DOHH2 (cell line): ENCODE results near the gene CELSR3.

Source experiments
- H3F3A ChIP-seq: fragments of 200-600 bp; sonication (generic), shearing (Covaris generic); 2 replicates; pipeline ENCODE4 v1.6.0; 2016; ENCODE audit warnings: antibody characterized with exemption, mild to moderate bottlenecking; ENCODE audit not compliant: control insufficient read depth, insufficient read depth
- H3K27ac ChIP-seq: fragments of 200-600 bp; sonication (generic); 2 replicates; pipeline ENCODE4 v1.5.1; 2014; ENCODE audit warnings: low read depth, mild to moderate bottlenecking, low read length, moderate library complexity
- H3K27me3 ChIP-seq: fragments of 200-600 bp; sonication (generic); 2 replicates; pipeline ENCODE4 v1.6.1; 2014; ENCODE audit warnings: mild to moderate bottlenecking, low read length, mixed read lengths; ENCODE audit not compliant: control insufficient read depth
- H3K36me3 ChIP-seq: fragments of 200-600 bp; sonication (generic); 2 replicates; pipeline ENCODE4 v1.6.1; 2014; ENCODE audit warnings: mild to moderate bottlenecking, low read length, moderate library complexity, mixed read lengths; ENCODE audit not compliant: control insufficient read depth
- H3K4me1 ChIP-seq: fragments of 200-600 bp; sonication (generic); 2 replicates; pipeline ENCODE4 v1.6.1; 2014; ENCODE audit warnings: mild to moderate bottlenecking, low read length, mixed read lengths; ENCODE audit not compliant: control insufficient read depth
- H3K4me2 ChIP-seq: fragments of 200-600 bp; sonication (generic); 2 replicates; pipeline ENCODE4 v1.6.0; 2014; ENCODE audit warnings: mild to moderate bottlenecking, low read length, moderate library complexity
- H3K4me3 ChIP-seq: fragments of 200-600 bp; sonication (generic); 2 replicates; pipeline ENCODE4 v1.5.1; 2014; ENCODE audit warnings: mild to moderate bottlenecking, low read length, mixed read lengths
- H3K79me2 ChIP-seq: fragments of 200-600 bp; sonication (generic); 2 replicates; pipeline ENCODE4 v1.6.1; 2014; ENCODE audit warnings: mild to moderate bottlenecking, low read length, mixed read lengths; ENCODE audit not compliant: control insufficient read depth
- H3K9me2 ChIP-seq: fragments of 200-600 bp; sonication (generic); replicated peaks from 2 replicates; pipeline ENCODE4 v1.6.1; 2014; ENCODE audit warnings: mild to moderate bottlenecking, low read length, mixed read lengths; ENCODE audit not compliant: control insufficient read depth
- H3K9me3 ChIP-seq: fragments of 200-600 bp; sonication (generic); 2 replicates; pipeline ENCODE4 v1.6.1; 2014; ENCODE audit warnings: antibody characterized with exemption, low read length, mixed read lengths; ENCODE audit not compliant: control insufficient read depth, insufficient read depth
- H4K20me1 ChIP-seq: fragments of 200-600 bp; sonication (generic); 2 replicates; pipeline ENCODE4 v1.6.0; 2014; ENCODE audit warnings: low read depth, mild to moderate bottlenecking, antibody characterized with exemption, low read length, moderate library complexity; ENCODE audit not compliant: control insufficient read depth, insufficient read depth
- EZH2phosphoT487 ChIP-seq: fragments of 200-600 bp; sonication (generic); IDR thresholded peaks from 2 replicates; pipeline ENCODE4 v1.6.1; 2017; ENCODE audit warnings: borderline replicate concordance, mild to moderate bottlenecking, antibody characterized with exemption, low read length, moderate library complexity, mixed read lengths
- TF ChIP-seq, protein P1 (sequence below): fragments of 200-600 bp; sonication (generic); IDR thresholded peaks from one replicate; pipeline ENCODE4 v1.5.1; 2014; ENCODE audit warnings: antibody characterized with exemption, mild to moderate bottlenecking, low read depth, low read length; ENCODE audit not compliant: poor library complexity, severe bottlenecking

Gene CELSR3

DNA sequence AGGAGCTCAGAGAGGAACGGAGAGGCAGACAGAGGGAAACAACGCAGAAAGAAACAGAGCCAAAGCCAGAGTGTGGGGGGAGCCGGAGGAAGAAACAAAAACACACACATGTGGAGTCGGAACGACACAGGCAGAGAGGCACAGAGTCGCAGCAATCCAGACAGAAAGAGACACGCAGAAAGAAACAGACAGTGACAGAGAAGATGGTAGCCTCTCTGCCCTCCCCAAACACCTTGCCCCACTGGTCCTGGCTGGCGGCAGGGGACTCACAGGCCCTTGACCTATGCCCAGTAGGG is 21.3 kb upstream of the CELSR3 start:
- Histone ChIP-seq H3F3A (peaks cover 9% of the 10 kb centered on the region), H3K4me1 (peaks cover 58% of the 10 kb centered on the region), H3K27me3 (no peaks in the 10 kb centered on the region), H3K9me3 (no peaks in the 10 kb centered on the region), H3K4me3 (peak overlapping the region; percentile 97), H3K27ac (no peak overlapping the region), H3K79me2 (peaks cover 23% of the 10 kb centered on the region), H3K36me3 (peaks cover 63% of the 10 kb centered on the region), H3K4me2 (peak overlapping the region; percentile 90), H4K20me1 (no peaks in the 10 kb centered on the region), H3K9me2 (no peaks in the 10 kb centered on the region)
- TF ChIP-seq EZH2phosphoT487: no peak
- TF ChIP-seq, protein P1, sequence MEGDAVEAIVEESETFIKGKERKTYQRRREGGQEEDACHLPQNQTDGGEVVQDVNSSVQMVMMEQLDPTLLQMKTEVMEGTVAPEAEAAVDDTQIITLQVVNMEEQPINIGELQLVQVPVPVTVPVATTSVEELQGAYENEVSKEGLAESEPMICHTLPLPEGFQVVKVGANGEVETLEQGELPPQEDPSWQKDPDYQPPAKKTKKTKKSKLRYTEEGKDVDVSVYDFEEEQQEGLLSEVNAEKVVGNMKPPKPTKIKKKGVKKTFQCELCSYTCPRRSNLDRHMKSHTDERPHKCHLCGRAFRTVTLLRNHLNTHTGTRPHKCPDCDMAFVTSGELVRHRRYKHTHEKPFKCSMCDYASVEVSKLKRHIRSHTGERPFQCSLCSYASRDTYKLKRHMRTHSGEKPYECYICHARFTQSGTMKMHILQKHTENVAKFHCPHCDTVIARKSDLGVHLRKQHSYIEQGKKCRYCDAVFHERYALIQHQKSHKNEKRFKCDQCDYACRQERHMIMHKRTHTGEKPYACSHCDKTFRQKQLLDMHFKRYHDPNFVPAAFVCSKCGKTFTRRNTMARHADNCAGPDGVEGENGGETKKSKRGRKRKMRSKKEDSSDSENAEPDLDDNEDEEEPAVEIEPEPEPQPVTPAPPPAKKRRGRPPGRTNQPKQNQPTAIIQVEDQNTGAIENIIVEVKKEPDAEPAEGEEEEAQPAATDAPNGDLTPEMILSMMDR: no peak

- peaks cover 63% of the 10 kb centered on the region for H3K36me3 ChIP-seq
- no peak overlapping the region for H3K27ac ChIP-seq
- no peak overlapping the region for H3K4me3 ChIP-seq
These were observed 20.1 kb upstream of the CELSR3 start for GRCh38 chr3:48682786-48683185.

DNA sequence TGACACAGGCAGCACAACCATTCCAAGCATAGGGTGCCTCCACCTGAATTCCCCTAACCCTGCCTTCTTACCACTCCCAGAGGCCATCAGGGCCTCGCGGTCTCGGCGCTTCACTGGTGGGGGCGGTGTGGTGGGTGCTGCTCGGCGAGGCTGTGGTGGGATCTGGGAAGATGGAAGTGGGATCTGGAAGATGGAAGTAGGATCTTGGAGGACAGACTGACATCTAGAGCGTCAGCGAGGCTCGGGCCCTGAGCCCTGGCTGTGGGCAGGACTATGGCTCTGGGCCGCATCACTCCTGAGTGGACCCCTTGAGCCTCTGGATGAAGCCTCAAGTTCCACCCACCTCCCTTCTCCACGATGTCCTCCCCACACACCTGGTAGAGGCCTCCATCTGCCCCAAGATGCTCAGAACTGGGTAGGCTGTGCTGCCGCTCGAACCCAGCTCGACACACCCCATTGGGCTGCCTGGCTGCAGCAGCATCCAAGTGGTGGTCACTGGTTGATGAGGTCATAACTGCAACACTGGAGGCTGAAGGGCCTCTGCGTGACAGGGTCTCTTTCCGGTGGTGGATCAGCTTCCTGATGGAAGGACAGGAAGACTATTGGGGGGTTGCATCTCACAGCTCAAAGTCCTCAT is 19.4 kb upstream of the CELSR3 start:
- peaks cover 5% of the 10 kb centered on the region for H3F3A ChIP-seq
- peaks cover 45% of the 10 kb centered on the region for H3K4me1 ChIP-seq
- no peaks in the 10 kb centered on the region for H3K27me3 ChIP-seq
- H3K79me2 ChIP-seq: peaks cover 23% of the 10 kb centered on the region
- TF ChIP-seq, protein P1: no peak
- no peak for TF ChIP-seq EZH2phosphoT487
- no peak overlapping the region for H3K4me3 ChIP-seq
- no peak overlapping the region for H3K4me2 ChIP-seq
- peaks cover 60% of the 10 kb centered on the region for H3K36me3 ChIP-seq
- no peak overlapping the region for H3K27ac ChIP-seq
- no peaks in the 10 kb centered on the region for H4K20me1 ChIP-seq
- no peaks in the 10 kb centered on the region for H3K9me3 ChIP-seq
- H3K9me2 ChIP-seq: no peaks in the 10 kb centered on the region

More at GRCh38 chr3:48682786-48683185, 20.1 kb upstream of the CELSR3 start:
- Histone ChIP-seq H3K4me2 (no peak overlapping the region), H3K9me2 (no peaks in the 10 kb centered on the region), H4K20me1 (no peaks in the 10 kb centered on the region), H3F3A (peaks cover 9% of the 10 kb centered on the region), H3K4me1 (peaks cover 52% of the 10 kb centered on the region), H3K9me3 (no peaks in the 10 kb centered on the region), H3K79me2 (peaks cover 23% of the 10 kb centered on the region), H3K27me3 (no peaks in the 10 kb centered on the region)
- TF ChIP-seq EZH2phosphoT487: no peak
- TF ChIP-seq, protein P1: no peak

DNA sequence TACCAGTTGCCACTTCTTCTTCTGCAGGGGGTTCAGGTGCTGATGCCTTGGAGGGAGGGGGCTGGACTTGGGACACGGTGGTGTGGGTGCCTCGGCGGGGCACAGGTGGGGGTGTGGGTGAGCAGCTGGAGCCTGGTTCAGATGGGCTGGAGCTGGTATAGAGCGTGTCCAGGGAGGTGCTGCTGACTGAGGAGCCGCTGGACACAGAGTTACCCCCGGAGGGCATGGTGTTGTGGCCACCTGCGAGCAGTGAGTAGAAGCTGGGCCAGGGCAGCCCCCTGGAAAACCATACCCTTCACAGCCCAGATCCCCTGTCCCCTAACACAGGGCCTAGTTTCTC is 18.8 kb upstream of the CELSR3 start:
- no peaks in the 10 kb centered on the region for H4K20me1 ChIP-seq
- H3K36me3 ChIP-seq: peaks cover 60% of the 10 kb centered on the region
- H3K27ac ChIP-seq: no peak overlapping the region
- no peak overlapping the region for H3K4me3 ChIP-seq
- no peaks in the 10 kb centered on the region for H3K27me3 ChIP-seq
- H3K4me1 ChIP-seq: peaks cover 39% of the 10 kb centered on the region
- TF ChIP-seq, protein P1: no peak
- no peak overlapping the region for H3K4me2 ChIP-seq
- peaks cover 2% of the 10 kb centered on the region for H3F3A ChIP-seq
- H3K9me3 ChIP-seq: no peaks in the 10 kb centered on the region
- peaks cover 23% of the 10 kb centered on the region for H3K79me2 ChIP-seq
- H3K9me2 ChIP-seq: no peaks in the 10 kb centered on the region
